DOHH2 (cell line): ENCODE results near the gene OR13J1.

Experiments
- H3F3A ChIP-seq: fragments of 200-600 bp; sonication (generic), shearing (Covaris generic); 2 replicates; pipeline ENCODE4 v1.6.0; 2016; ENCODE audit warnings: antibody characterized with exemption, mild to moderate bottlenecking; ENCODE audit not compliant: control insufficient read depth, insufficient read depth
- H3K27ac ChIP-seq: fragments of 200-600 bp; sonication (generic); 2 replicates; pipeline ENCODE4 v1.5.1; 2014; ENCODE audit warnings: low read depth, mild to moderate bottlenecking, low read length, moderate library complexity
- H3K27me3 ChIP-seq: fragments of 200-600 bp; sonication (generic); 2 replicates; pipeline ENCODE4 v1.6.1; 2014; ENCODE audit warnings: mild to moderate bottlenecking, low read length, mixed read lengths; ENCODE audit not compliant: control insufficient read depth
- H3K36me3 ChIP-seq: fragments of 200-600 bp; sonication (generic); 2 replicates; pipeline ENCODE4 v1.6.1; 2014; ENCODE audit warnings: mild to moderate bottlenecking, low read length, moderate library complexity, mixed read lengths; ENCODE audit not compliant: control insufficient read depth
- H3K4me1 ChIP-seq: fragments of 200-600 bp; sonication (generic); 2 replicates; pipeline ENCODE4 v1.6.1; 2014; ENCODE audit warnings: mild to moderate bottlenecking, low read length, mixed read lengths; ENCODE audit not compliant: control insufficient read depth
- H3K4me2 ChIP-seq: fragments of 200-600 bp; sonication (generic); 2 replicates; pipeline ENCODE4 v1.6.0; 2014; ENCODE audit warnings: mild to moderate bottlenecking, low read length, moderate library complexity
- H3K4me3 ChIP-seq: fragments of 200-600 bp; sonication (generic); 2 replicates; pipeline ENCODE4 v1.5.1; 2014; ENCODE audit warnings: mild to moderate bottlenecking, low read length, mixed read lengths
- H3K79me2 ChIP-seq: fragments of 200-600 bp; sonication (generic); 2 replicates; pipeline ENCODE4 v1.6.1; 2014; ENCODE audit warnings: mild to moderate bottlenecking, low read length, mixed read lengths; ENCODE audit not compliant: control insufficient read depth
- H3K9me2 ChIP-seq: fragments of 200-600 bp; sonication (generic); replicated peaks from 2 replicates; pipeline ENCODE4 v1.6.1; 2014; ENCODE audit warnings: mild to moderate bottlenecking, low read length, mixed read lengths; ENCODE audit not compliant: control insufficient read depth
- H3K9me3 ChIP-seq: fragments of 200-600 bp; sonication (generic); 2 replicates; pipeline ENCODE4 v1.6.1; 2014; ENCODE audit warnings: antibody characterized with exemption, low read length, mixed read lengths; ENCODE audit not compliant: control insufficient read depth, insufficient read depth
- H4K20me1 ChIP-seq: fragments of 200-600 bp; sonication (generic); 2 replicates; pipeline ENCODE4 v1.6.0; 2014; ENCODE audit warnings: low read depth, mild to moderate bottlenecking, antibody characterized with exemption, low read length, moderate library complexity; ENCODE audit not compliant: control insufficient read depth, insufficient read depth
- CTCF ChIP-seq: fragments of 200-600 bp; sonication (generic); IDR thresholded peaks from one replicate; pipeline ENCODE4 v1.5.1; 2014; ENCODE audit warnings: antibody characterized with exemption, mild to moderate bottlenecking, low read depth, low read length; ENCODE audit not compliant: poor library complexity, severe bottlenecking
- EZH2phosphoT487 ChIP-seq: fragments of 200-600 bp; sonication (generic); IDR thresholded peaks from 2 replicates; pipeline ENCODE4 v1.6.1; 2017; ENCODE audit warnings: borderline replicate concordance, mild to moderate bottlenecking, antibody characterized with exemption, low read length, moderate library complexity, mixed read lengths

The OR13J1 gene

DNA sequence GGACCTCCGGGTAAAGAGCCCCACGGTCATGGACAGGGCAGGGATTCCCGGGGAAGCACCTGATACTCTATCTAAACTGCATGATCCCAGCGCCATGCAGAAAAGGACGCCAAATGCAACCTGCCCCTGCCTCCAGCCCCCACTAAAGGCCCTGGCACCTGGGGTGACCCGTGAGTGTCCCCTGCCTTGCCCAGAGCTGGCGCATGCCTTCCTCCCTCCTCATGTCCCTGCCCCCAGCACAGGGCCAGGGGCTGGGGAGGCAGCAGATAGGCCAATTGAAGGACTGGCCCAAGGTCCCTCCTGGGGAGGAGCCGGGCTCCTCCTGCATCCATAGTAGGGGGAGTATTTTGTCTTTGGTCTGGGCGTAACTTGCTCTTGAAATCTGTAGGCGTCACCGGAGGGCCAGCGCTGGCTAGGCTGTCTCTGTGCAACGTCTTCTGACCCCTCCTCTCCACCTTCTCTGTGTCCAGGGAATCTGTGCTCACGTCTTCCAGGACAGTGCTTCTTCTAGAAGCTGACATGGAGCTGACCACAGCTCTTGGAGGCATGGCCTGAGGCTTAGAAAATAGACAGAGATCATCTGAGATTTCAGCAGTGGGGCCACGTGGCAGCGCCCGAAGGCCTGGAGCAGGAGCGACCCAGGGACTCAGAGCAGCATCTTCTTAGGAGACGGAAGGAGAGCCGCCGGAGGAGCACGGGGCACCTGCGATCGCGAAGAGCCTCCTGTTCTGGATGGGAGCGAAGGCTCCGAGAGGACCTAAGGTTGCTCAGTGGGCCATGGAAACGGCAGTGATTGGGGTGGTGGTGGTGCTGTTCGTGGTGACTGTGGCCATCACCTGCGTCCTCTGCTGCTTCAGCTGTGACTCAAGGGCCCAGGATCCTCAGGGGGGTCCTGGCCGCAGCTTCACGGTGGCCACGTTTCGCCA lies 39.7 kb upstream of the OR13J1 start:
- H3K27me3 ChIP-seq: peaks cover 15% of the 10 kb centered on the region
- no peaks in the 10 kb centered on the region for H3K79me2 ChIP-seq
- H3F3A ChIP-seq: 0 out of 2 replicates have a peak, but pooled peaks cover 2% of the 10 kb centered on the region
- H3K4me2 ChIP-seq: no peak overlapping the region
- H3K9me3 ChIP-seq: no peaks in the 10 kb centered on the region
- H3K36me3 ChIP-seq: no peaks in the 10 kb centered on the region
- no peaks in the 10 kb centered on the region for H4K20me1 ChIP-seq
- TF ChIP-seq CTCF (no peak), EZH2phosphoT487 (no peak)
- H3K9me2 ChIP-seq: no peaks in the 10 kb centered on the region
- no peak overlapping the region for H3K27ac ChIP-seq
- peaks cover 3% of the 10 kb centered on the region; the same call in 1 of the 2 replicates for H3K4me1 ChIP-seq
- no peak overlapping the region for H3K4me3 ChIP-seq

GRCh38 chr9:35909274-35909673 lies 39.1 kb upstream of the OR13J1 start, which contains the start of gene SPAAR:
Gene SPAAR, plus strand, starts transcription at chr9:35909490. Its CDS starts 974 bp downstream, at chr9:35910464.
- no peaks in the 10 kb centered on the region for H3K9me3 ChIP-seq
- H3K27ac ChIP-seq: no peak within 1 kb of the TSS
- no peaks in the 10 kb centered on the region for H4K20me1 ChIP-seq
- no peak within 1 kb of the TSS for H3K4me3 ChIP-seq
- H3F3A ChIP-seq: 0 out of 2 replicates have a peak, but pooled peaks cover 2% of the 10 kb centered on the region
- no peak within 1 kb of the TSS for H3K4me2 ChIP-seq
- no peaks in the 10 kb centered on the region for H3K9me2 ChIP-seq
- H3K27me3 ChIP-seq: peaks cover 20% of the 10 kb centered on the region
- TF ChIP-seq CTCF: no peak
- TF ChIP-seq EZH2phosphoT487: no peak
- peaks cover 3% of the 10 kb centered on the region; the same call in 1 of the 2 replicates for H3K4me1 ChIP-seq
- no peaks in the 10 kb centered on the region for H3K79me2 ChIP-seq
- H3K36me3 ChIP-seq: no peaks in the 10 kb centered on the region

GRCh38 chr9:35908504-35909125 lies 38.4 kb upstream of the OR13J1 start:
- Histone ChIP-seq H3K4me1 (peaks cover 3% of the 10 kb centered on the region; the same call in 1 of the 2 replicates), H3K4me3 (no peak overlapping the region), H3K4me2 (no peak overlapping the region)

More at GRCh38 chr9:35908504-35909125, 38.4 kb upstream of the OR13J1 start:
- H3K27me3 ChIP-seq: peaks cover 21% of the 10 kb centered on the region
- H3K9me2 ChIP-seq: no peaks in the 10 kb centered on the region
- H3K9me3 ChIP-seq: no peaks in the 10 kb centered on the region
- H3K36me3 ChIP-seq: no peaks in the 10 kb centered on the region
- H3K27ac ChIP-seq: no peak overlapping the region
- TF ChIP-seq CTCF (no peak), EZH2phosphoT487 (no peak)
- H3F3A ChIP-seq: 0 out of 2 replicates have a peak, but pooled peaks cover 1% of the 10 kb centered on the region
- no peaks in the 10 kb centered on the region for H4K20me1 ChIP-seq
- no peaks in the 10 kb centered on the region for H3K79me2 ChIP-seq
